Measurements from ENCODE around the gene DAB2. TPM values are rescaled to one million over a fixed set of nuclear protein-coding genes. Genes with fewer than 3 reads are reported as not detected.

DAB2 gene
- total RNA-seq, 2 experiments from 2014 or later = 0.40 TPM; not detected in 1

- Histone ChIP-seq H3K4me1 (ENCODE audit: insufficient read depth, low read length, poor library complexity, severe bottlenecking) (no peaks in the 10 kb centered on the region), H3K9me3 (ENCODE audit: low read length) (no peaks in the 10 kb centered on the region), H3K4me2 (ENCODE audit: low read length) (no peak overlapping the region), H2AFZ (ENCODE audit: low read length) (no peak overlapping the region), H4K20me1 (ENCODE audit: insufficient read depth, low read length) (no peaks in the 10 kb centered on the region), H3K27ac (ENCODE audit: low read depth, low read length, poor library complexity, severe bottlenecking) (no peak overlapping the region), H3K79me2 (ENCODE audit: insufficient read depth, low read depth, low read length) (no peaks in the 10 kb centered on the region), H3K9me2 (ENCODE audit: insufficient read depth, low read length) (no peaks in the 10 kb centered on the region), H3K4me3 (ENCODE audit: low read depth, low read length, poor library complexity, severe bottlenecking) (no peak overlapping the region), H3K36me3 (ENCODE audit: insufficient read depth, low read length) (no peaks in the 10 kb centered on the region)
- no peak for TF ChIP-seq EZH2phosphoT487 (IDR thresholded peaks at IDR 0.05; ENCODE audit: borderline replicate concordance, low read depth, low read length)
- ChIA-PET POLR2A (no interaction called here), CTCF (ENCODE audit: unreplicated experiment) (no interaction called here)
- no peak for DNase-seq (ENCODE audit: low spot score)
- intact Hi-C loops (cut with micrococcal nuclease; ENCODE audit: unreplicated experiment) = no loop called here
- no TSS peak for BruUV-seq (replicated peaks)
These were observed 18.2 kb upstream of the DAB2 start for GRCh38 chr5:39442991-39443390.

GRCh38 chr5:39441838-39442237, 17.1 kb upstream of the DAB2 start:
- ChIA-PET POLR2A (no interaction called here), CTCF (ENCODE audit: unreplicated experiment) (no interaction called here)
- Histone ChIP-seq H3K27ac (ENCODE audit: low read depth, low read length, poor library complexity, severe bottlenecking) (no peak overlapping the region), H3K9me2 (ENCODE audit: insufficient read depth, low read length) (no peaks in the 10 kb centered on the region), H3K4me3 (ENCODE audit: low read depth, low read length, poor library complexity, severe bottlenecking) (no peak overlapping the region), H3K4me1 (ENCODE audit: insufficient read depth, low read length, poor library complexity, severe bottlenecking) (no peaks in the 10 kb centered on the region), H3K36me3 (ENCODE audit: insufficient read depth, low read length) (no peaks in the 10 kb centered on the region), H3K9me3 (ENCODE audit: low read length) (no peaks in the 10 kb centered on the region), H4K20me1 (ENCODE audit: insufficient read depth, low read length) (no peaks in the 10 kb centered on the region), H3K4me2 (ENCODE audit: low read length) (no peak overlapping the region), H2AFZ (ENCODE audit: low read length) (no peak overlapping the region), H3K79me2 (ENCODE audit: insufficient read depth, low read depth, low read length) (no peaks in the 10 kb centered on the region)
- intact Hi-C loops (cut with micrococcal nuclease; ENCODE audit: unreplicated experiment) = no loop called here
- DNase-seq (ENCODE audit: low spot score) = no peak
- BruUV-seq (replicated peaks) = no TSS peak
- TF ChIP-seq EZH2phosphoT487 (IDR thresholded peaks at IDR 0.05; ENCODE audit: borderline replicate concordance, low read depth, low read length) (no peak), CTCF (conservative IDR thresholded peaks at IDR 0.05; ENCODE audit: low read length) (no peak)

GRCh38 chr5:39440958-39441624, 16.3 kb upstream of the DAB2 start:
- no peak for TF ChIP-seq CTCF (conservative IDR thresholded peaks at IDR 0.05; ENCODE audit: low read length)
- TF ChIP-seq EZH2phosphoT487 (IDR thresholded peaks at IDR 0.05; ENCODE audit: borderline replicate concordance, low read depth, low read length) = no peak
- H3K27ac ChIP-seq (ENCODE audit: low read depth, low read length, poor library complexity, severe bottlenecking) = no peak overlapping the region
- POLR2A ChIA-PET = interaction anchor here (0.6 kb wide), 2 partner anchors 583 to 667 kb away, joined by 3 to 4 read pairs; no protein-coding TSS in a partner anchor
- H3K36me3 ChIP-seq (ENCODE audit: insufficient read depth, low read length) = no peaks in the 10 kb centered on the region
- H3K4me1 ChIP-seq (ENCODE audit: insufficient read depth, low read length, poor library complexity, severe bottlenecking) = no peaks in the 10 kb centered on the region
- no peaks in the 10 kb centered on the region for H3K9me2 ChIP-seq (ENCODE audit: insufficient read depth, low read length)
- no peak overlapping the region for H3K4me2 ChIP-seq (ENCODE audit: low read length)
- intact Hi-C loops (cut with micrococcal nuclease; ENCODE audit: unreplicated experiment) = no loop called here
- no peaks in the 10 kb centered on the region for H3K9me3 ChIP-seq (ENCODE audit: low read length)
- H3K4me3 ChIP-seq (ENCODE audit: low read depth, low read length, poor library complexity, severe bottlenecking) = no peak overlapping the region
- no peaks in the 10 kb centered on the region for H4K20me1 ChIP-seq (ENCODE audit: insufficient read depth, low read length)
- H3K79me2 ChIP-seq (ENCODE audit: insufficient read depth, low read depth, low read length) = no peaks in the 10 kb centered on the region
- CTCF ChIA-PET (ENCODE audit: unreplicated experiment) = no interaction called here
- no peak overlapping the region for H2AFZ ChIP-seq (ENCODE audit: low read length)
- no peak for DNase-seq (ENCODE audit: low spot score)
- no TSS peak for BruUV-seq (replicated peaks)
